Measurements from ENCODE around the gene ADCY5.
"Not testable (repeated sequence)": the region's sequence is repeated elsewhere in the genome, so short reads cannot be mapped to it uniquely, and the experiment has no call there.

The ADCY5 gene

DNA sequence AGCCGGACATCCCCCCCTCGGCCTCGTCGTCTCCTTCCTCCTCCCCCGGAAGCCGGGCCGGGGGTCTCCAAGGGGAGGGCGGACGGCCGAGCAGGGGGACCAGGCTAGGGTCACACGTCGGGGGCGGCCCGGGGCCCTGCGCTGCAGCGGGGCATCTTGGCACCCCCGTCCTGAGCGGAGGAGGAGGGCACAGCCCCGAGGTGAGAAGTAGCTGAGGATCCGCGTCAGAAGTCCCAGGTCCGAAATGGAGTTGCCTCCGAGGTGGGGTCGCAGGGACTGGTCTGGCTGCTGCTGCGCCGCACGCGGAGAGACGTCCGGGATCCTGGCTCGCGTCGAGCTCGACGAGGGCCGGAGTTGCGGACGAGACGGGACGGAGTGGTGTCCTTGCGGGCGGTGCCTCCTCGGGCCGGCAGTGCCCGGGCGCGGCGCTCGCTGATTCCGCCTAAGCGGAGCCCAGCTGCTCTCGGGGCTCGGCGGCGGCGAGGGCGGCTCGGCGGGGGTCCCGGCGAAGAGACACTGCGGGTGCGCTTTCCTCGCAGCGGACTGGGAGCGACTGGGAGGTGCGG lies at the start of gene ADCY5:
ADCY5 (minus strand) TSS at position 555 of the 566 bp plus-strand sequence; CDS start at position 10, 545 bp downstream.
- no peak for DNase-seq (ENCODE audit: low read depth in 3 of 3)

DNA sequence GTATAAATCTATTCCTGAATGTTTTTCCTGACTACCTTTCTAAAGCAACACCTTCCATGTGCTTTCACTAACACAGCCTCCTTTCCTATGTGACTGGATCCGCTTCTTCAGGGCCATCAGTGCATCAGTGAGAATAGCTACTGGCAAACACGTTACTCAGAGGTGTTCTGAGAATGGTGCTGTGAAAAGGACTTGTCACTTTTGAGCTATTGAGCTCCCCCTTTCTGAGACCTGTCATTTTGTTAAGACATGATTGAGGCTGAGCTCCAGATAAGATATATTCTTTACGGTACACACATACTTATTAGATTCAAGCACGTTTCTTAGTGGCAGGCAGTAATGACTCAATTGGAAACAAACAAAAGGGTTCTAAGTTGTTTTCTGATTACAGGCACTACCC lies 45.0 kb upstream of the ADCY5 start:
- no peak for DNase-seq (ENCODE audit: low read depth in 3 of 3)

DNA sequence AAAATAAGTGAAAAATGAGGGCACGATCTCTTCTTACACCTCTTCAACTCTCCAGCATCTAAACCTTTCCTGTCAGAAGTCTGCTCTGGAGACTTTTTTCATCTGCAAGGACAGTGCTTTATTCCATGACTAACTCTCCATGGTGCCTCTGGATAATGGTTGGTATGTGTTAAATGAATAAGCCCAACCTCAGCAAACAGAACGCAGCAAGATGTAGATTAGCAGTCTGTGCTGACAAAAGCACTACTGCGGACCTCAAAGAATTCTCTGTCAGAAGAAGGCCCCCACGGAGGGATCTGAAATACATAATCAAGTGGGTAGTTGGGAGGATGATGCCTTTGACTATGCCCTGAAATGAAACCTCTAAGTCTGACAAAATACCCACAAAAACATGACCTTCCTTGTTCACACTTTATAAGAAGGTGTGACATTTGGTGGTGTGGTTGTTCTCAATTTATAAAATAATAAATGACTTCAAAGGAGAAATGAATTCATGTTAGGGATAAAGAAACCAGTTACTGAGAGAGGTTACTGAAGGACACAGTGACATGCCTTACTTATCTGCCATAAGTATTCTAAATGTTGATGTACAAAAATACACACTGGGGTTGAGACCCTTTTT lies 43.2 kb upstream of the ADCY5 start:
- no peak for DNase-seq (ENCODE audit: low read depth in 3 of 3)

DNA sequence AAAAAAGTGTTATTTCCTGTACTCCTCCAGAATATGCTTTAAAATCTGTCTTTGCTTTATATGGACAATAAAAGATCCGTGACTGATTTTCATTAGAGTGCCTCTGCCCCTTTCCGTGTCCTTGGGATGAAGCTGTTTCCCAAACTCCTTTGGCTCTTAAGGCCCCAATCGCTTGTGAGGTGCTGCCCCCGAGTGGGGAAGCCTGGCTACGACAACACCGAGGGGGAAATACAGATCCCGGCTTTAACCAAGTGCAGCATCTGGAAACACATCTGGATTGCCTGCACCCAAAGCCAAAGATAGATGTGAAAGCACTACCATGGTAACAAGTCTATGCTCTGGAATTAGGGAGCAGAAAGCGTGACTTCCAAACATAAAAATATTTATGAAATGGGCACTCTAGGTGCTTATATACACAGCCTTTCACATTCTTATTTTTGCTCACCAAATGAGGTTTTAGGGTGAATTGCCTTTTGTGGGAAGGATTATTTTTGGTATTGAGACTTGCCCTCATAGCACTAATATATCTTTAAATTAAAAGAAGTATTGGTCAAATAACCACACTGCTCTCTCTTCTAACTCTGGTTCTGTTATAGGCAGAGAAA lies 40.6 kb upstream of the ADCY5 start:
- DNase-seq (ENCODE audit: low read depth in 3 of 3): peak; percentile 4 to 40 (median 16)

DNA sequence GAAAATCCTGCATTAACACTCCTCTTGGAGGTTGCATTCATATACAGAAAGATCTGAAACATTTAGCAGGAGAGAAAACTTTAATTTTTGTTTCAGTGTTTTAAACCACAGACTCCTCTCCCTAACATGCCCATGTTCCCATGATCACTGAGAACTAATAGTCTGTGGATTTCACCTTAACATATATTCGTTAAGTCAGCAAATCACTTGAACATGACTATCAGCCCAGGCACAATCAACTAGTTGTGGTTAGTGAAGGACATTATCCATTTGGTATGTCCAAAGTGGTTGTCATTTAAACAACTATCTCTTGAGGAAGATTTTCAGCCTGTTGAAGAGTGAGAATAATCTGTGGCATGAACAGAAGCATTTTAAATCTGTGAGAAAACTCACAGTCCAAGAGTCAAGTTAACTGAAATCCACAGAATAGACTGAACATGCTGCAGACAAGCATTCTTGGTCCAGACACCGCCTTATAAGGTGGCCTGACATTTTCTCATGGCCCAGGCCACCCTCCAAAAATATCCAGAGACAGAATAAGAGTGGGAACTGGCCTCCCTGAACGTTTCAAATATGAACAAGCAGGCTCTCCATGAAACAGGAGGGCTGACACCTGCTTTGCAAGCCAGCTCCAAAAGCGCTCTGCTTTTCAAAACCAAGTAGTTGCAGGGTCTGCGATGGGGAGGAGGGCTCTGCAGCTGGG lies 39.9 kb upstream of the ADCY5 start:
- no peak for DNase-seq (ENCODE audit: low read depth in 3 of 3)

DNA sequence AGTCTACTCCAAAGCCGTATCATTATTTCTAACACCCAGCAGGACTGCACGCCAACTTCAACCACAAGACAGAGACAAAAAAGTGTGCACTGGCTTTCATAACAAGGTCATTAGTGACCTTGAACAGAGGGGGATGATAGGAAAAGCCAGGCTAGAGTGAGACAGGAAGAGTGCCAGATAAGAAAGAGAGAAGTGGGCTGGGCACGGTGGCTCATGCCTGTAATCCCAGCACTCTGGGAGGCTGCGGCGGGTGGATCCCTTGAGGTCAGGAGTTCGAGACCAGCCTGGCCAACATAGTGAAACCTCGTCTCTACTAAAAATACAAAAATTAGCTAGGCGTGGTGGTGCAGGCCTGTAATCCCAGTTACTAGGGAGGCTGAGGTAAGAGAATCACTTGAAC lies 38.2 kb upstream of the ADCY5 start:
- not testable (repeated sequence) for DNase-seq (ENCODE audit: low read depth in 3 of 3)

DNA sequence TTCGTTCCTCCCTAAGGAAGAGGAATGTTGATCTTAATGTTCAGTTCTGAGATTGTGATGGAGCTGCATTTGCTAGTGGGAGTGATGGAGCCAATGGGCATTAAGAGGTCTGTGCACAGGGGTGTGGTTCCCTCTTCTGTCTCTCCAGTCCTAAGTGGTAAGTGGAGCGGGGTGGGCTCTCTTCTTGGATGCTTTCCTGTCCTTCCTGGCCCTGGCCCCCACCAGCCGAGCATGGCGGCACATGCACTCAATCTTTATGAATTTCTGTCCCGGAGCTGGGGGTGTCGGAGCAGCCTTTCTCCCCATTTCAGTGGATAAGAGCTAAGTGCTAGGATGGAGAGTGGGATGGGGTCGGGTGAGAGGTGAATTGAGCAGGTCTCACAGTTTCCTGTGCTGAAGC lies 37.6 kb upstream of the ADCY5 start:
- no peak for DNase-seq (ENCODE audit: low read depth in 3 of 3)

DNA sequence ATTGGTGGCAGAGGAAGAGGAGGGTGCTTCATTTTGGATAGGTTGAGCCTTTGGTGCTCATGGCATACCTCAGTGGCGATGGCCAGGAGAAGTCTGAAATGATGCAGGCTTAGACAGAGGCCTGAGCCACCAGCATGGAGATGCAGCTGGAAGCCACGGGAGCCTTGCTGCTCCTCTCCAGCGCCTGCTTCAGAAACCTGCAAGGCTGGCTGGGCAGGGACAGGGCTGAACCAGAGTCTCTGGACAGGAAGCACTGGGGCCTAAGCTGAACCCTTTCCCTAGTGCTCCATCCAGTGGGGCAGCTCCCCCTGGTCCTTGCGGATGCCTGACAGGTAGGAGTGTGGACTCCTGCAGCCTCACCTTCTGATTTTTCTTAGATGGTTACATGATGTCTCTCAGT lies 36.7 kb upstream of the ADCY5 start:
- no peak for DNase-seq (ENCODE audit: low read depth in 3 of 3)

DNA sequence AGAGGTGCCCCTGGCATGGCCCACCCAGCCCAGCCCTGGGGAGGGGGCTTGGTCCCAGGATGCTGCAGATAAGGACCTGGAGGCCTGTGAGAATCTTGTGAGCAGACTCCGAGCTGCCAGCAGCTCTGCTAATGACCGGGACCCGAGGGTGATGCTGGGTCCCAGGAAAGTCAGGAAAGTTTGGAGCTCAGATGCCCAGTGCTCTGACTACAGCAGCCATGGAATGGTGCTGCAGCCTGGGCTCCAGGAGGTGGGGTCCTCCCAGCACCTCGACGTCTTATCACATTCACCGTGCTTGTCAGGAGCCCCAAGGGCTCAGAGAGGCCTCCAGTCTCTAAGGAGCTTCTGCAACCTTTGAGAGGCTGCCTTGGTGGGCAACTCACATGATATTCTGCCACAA lies 34.3 kb upstream of the ADCY5 start:
- DNase-seq (ENCODE audit: low read depth in 3 of 3): no peak

DNA sequence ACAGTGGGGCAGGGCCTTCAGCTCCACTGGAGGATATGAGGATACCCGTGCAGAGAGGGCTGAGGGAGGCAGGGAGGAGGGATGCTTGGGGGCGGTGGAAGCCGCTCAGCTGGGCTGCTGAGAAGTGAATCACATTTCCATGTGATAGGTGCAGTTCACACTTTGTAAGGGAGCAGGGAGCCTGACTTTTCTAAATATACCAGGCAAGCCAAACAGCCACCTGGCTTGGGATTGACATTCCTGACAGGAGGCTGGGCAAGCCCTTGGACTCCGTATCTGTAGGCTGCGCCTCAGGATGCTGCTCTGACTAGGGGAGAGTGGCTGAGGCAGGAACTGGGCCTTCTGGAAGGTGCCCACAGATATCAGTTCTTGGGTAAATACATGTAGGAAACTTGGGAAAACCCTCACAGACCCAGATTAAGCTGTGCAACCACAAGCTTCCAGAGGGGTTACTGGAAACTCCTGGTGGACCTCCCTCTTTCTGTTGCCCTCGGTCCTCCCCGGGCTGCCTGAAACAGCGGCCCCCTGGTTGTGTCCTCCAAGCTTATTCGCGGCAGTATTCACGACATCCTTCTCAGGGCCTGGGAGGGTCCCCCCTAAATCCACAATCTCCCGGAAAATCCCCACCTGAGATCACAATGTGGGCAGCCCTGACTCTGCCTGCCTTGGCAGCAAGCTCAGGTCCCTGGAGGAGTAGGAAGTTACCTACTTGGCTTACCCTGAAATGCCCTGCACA lies 33.0 kb upstream of the ADCY5 start:
- DNase-seq (ENCODE audit: low read depth in 3 of 3): no peak

DNA sequence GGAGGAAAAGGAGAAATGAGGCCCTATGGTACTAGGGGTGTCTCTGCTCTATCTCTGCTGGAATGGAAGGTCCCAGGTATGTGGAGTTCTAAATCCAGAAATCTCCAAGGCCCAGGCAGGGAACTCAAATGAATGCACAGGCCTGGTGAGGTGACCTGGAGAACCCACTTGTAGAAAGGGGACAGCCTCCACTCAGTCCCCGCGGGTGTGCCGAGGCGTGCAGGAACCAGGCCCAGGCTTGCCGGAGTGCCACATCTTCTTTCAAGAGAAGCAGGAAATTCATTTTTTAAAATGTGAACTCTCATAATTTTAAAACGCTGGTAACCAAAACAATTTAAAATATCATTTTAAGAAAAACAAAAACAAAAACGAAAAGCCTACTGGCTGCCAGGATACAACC lies 32.2 kb upstream of the ADCY5 start:
- no peak for DNase-seq (ENCODE audit: low read depth in 3 of 3)

DNA sequence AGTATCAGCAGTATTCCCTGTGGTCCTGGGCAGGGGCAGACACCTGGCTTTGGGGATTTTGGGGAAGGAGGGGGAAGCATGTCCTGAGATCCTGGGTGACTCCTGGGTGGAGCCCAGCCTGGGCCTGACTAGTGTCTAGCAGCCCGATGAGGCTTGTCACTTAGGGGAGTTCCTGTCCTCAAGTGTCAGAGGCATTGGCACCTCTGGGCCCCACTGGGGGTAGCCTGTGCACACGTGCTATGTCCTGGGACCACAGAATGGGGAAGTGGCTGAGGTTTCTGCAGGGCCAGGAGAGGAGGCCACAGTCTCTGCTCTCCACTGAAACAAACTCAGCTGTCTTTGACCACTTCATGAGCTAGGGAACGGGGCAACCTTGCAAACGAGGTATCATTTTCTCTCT lies 31.5 kb upstream of the ADCY5 start:
- no peak for DNase-seq (ENCODE audit: low read depth in 3 of 3)

DNA sequence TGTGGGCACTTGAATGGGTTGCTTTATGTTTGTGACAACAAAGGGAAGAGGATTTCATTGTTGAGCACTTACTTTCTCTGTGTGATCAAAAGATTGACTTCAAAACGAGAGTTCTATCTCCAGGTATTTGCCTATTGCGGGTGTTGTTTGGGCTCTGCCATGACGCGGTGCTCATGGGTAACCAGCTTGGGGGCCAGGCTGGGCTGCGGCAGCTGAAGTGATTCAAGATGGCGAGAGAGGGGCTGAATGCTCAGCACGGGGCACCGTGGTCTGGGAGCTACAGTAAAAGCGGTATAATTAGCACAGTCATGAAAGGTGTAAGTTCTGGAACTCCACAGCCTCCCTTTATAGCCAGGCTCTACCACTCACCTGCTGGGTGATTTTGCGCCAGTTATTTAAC lies 31.0 kb upstream of the ADCY5 start:
- DNase-seq (ENCODE audit: low read depth in 3 of 3): no peak

DNA sequence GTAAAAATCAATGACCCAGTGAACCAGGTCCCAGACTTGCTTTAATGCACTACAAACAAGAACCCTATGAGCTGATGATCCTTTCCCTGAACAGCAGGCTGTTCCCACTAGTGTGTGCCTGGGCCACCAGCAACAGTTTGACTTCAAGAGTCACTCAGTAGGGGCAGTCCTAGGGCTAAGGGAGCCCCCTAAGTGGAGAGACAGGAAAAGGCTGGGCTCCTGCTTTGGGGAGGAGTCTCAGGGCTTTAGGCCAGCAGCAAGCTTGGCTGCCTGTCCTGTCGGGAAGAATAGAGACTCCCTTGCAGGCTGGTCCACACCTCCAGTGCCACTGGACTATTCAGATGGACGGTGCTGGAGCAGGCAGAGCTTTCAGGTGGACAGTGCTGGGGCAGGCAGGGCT lies 29.4 kb upstream of the ADCY5 start:
- no peak for DNase-seq (ENCODE audit: low read depth in 3 of 3)

DNA sequence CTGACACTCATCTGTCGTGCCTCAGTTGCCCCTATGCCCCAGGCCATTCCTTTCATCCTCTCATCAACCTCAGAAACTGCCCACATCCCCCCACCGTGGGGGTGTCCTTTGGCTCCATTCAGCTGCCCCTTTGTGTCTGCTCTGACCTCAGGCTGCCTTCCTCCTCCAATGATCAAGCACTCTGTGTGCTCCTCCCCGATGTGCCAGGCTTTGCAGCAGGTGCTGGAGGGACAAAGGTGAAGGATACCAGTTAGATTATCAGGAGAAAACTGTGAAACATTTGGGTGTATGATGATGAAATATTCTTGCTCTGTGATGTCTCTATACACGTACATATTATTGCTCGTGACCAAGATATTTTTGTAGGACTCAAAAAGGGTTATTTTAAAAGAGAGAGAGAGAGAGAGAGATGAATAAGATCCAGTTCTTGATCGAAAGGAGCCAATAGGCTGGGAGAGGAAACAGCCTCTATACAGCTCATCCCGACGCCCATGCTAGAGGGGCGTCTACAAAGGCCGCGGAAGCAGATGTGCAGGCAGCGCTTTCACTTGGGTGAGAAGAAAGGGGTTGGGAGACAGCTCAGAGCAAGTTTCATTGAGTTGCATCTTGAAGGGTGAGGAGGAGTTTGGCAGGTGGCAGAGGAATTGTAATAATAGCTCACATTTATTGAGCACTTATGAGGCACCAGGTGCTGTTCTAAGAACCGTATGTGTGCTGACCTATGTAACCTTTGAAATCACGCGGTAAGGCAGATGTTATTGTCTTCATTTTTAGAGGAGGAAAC lies 28.3 kb upstream of the ADCY5 start:
- DNase-seq (ENCODE audit: low read depth in 3 of 3): no peak

DNA sequence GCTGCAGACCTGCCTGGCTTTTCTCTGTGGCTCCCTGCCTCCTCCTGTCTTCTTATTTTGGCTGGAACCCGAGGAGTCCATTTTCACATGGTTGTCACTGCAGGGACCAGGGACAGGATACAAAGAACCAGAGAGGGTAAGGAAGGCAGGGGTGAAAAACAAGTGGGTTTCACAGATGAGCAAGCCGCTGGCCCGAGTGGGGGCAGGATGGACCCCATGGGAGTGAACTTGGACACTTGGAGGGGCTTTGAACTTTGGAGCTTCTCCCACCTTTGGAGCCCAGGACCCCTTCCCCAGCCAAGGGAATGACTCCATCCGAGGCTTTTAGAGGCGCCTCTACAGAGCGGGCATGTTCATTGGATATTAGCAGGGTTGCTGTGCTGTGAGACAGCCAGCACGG lies 26.9 kb upstream of the ADCY5 start:
- DNase-seq (ENCODE audit: low read depth in 3 of 3): no peak

DNA sequence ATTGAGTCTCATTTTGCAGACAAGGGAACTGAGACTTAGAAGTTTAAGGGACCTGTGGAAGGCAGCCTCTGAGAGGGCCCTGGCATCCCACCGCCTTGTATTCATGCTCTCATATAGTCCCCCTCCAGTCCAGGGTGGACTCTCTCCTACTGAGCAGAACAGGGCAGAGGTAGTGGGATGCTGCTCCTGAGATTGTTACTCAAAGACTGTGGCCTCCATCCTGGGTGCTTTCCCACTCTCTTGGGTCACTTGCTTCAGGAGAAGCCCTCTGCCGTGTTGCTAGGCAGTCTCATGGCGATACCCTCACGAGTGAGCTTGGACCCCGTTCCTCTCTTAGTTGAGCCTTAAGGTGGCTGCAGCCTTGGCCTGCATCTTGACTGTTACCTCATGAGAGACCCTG lies 22.2 kb upstream of the ADCY5 start:
- no peak for DNase-seq (ENCODE audit: low read depth in 3 of 3)

DNA sequence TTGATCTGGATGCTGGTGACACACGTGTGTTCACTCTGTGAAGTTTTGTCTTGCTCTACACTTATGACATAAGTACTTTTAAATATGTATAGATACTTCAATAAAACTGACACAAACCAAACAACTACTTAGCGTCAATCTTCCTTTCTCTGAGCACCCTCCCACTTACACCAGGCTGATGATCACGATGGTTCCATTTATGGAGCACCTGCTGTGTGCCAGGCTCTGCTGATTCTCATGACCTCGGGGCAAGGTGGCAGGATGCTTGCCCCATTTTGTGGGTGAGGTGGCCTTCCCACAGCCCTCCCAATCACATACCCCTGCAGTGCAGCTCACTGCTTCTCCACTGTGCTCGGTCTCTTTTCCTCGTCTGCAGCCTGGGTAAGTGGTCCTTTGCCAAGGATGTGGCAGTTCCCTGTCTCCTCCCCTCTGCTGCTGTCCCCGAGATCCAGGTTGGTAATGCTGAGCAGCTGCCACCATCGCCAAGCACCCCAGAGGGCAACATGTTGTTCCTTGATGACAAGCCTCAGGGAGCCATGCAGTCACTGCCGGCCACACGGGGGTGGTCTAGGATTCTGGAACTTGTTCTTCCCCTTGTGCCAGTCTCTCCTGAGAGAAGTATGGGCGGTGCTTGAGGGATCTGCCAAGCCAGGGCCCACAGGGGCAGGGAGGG lies 20.6 kb upstream of the ADCY5 start:
- no peak for DNase-seq (ENCODE audit: low read depth in 3 of 3)

DNA sequence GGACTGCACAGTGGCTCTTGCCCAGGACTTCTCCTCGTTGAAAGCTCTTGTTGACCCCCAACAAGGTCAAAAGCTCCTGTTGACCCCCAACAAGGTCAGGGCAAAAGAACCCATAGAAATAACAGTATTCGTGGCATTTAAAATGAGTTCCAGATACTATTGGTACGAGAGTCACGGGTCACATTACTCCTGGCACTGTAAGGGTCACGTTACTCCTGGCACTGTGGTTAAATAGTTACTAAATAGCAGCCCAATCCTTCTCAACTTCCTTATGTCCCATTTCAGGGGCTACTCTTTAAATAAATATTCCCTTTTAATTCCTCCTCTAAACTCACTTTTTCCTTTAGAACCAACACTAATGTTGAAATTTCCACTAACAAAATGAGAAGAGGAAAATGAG lies 18.2 kb upstream of the ADCY5 start:
- DNase-seq (ENCODE audit: low read depth in 3 of 3): no peak

DNA sequence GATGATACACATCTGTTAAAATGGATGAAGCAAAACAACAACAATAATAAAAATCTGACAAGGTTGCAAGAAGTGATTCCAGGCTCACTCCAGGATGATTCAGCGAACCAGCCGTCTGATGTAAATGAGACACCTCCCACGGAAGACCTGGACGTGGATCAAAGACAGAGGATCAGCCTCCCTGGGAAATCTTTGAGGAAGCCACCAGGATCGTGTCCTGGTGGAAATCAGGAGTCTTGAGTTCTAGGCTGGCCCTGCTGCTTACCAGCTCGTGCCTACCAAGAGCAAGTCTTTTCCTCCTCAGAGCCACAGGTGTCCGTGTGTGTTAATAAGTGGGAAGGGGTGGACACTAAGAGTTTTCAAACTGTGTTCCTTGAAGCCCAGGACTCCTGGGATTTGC lies 15.3 kb upstream of the ADCY5 start:
- no peak for DNase-seq (ENCODE audit: low read depth in 3 of 3)

DNA sequence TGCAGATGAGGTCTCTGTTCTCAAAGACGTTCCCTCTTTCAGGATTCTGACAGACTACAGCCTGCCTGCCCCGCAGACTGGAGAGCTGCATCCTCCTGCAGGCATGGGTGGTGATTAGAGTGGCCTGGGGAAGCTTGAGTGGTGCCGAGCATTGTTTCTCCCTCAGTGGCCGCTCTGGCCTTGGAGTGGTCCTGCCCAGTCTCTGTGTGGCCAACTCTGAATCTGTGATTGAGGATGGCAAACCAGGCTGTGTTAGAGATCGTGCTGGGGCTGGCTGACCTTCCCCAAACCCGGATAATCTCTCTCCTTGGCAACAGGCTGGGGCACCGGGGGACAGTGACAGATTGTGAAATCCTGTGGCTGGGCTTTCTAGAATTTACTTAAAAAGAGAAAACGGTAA lies 11.0 kb upstream of the ADCY5 start:
- no peak for DNase-seq (ENCODE audit: low read depth in 3 of 3)

All from stimulated activated CD4-positive, alpha-beta T cell treated with anti-CD3 and anti-CD28 coated beads, TNF-alpha, amount 100 ng/mL, for 24 hours (primary cell).